Right renal pelvis (tissue), 4 donors: ENCODE measurements around the gene PIP5KL1. TPM values are rescaled to one million over a fixed set of nuclear protein-coding genes. Genes with fewer than 3 reads are reported as not detected.

Experiments
- DNase-seq, 4 donors: peaks; one replicate each; pipeline ENCODE4 v3.0.0-alpha.2; 2013; ENCODE audit warnings: low read depth in 4 of 4, low spot score in 3 of 4, missing footprints in 1 of 4
- polyA plus RNA-seq, 4 donors: library from polyadenylated mRNA; unstranded; fragments of 120-200 nt; gene quantifications; one replicate each; pipeline ENCODE4 v1.2.1, GENCODE V29; 2013; ENCODE audit not compliant: insufficient read length in 4 of 4

Gene PIP5KL1
- polyA plus RNA-seq, 4 donors: 1.0 to 2.3 (median 2.1) TPM

DNA sequence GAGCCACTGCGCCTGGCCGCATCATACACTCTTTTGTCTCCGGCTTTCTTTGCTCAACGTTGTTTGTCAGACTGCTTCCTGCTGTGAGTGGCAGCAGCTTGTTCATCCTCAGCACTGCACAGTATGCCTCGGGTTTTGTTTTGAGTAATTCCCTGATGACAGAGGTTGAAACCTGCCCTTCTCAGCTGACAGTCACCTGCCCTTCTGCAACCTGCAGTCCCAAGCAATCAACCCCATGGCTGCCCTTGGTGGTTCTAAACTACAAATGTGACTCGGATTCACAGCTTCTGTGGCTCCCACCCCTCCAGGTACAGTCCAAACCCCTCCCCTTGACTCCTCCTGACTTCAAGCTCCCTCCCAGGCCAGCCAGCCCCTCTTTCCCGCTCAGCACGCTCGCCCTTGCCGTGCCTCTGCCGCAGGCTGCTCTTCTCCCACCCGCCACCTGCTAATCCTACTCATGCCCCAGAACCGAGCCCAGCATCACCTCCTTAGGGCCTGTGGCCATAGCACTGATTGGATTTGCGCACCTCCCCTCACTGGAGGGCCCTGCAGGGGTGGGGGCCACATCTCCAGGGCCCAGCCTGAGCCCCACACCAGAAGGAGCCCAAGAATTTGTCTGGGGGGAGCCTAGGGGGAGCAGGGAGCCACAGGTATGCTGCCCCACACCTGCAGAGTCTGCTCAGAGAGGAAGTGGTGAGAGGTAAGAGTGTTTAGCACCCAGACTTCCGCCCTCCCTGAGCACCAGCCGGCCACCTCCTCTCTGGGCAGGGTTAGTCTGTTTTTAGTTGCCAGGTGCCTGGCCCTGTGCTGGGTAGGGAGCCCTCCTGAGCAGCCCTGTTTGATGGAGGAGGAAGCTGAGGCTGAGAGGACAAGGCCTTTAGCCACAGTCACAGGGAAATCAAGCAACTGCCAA, 40.1 kb upstream of the PIP5KL1 start:
- no peak for DNase-seq

DNA sequence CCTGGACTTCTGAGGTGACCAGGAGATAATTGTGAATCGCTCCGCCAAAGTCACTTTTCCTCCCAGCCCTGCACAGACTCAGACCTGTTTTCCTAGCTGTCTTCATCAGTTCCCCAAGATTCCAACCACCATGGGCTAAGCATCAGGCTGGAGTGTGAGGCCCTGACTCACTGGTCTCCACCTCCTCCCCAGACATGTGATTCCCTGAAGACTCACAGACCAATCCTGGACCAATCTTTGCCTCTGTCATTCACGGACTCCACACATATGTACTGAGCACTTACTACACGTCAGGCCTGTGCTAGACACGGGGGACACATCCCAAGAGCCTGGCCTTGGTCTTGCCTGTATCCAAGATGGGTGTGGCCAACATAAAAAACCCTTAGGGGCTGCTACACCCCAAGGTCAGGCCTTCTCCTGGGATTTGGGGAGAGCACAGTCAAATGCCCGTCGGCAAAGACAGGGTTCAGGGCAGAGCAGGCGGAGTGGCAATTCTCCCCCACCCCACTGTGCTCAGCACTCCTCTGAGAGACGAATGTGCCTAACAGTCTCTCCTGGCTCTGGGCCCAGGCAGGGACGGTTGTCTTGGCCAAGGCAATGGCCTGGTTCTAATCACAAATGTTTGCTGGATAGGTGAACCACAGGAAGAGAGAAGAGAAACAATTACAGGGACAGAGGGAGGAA, 38.3 kb upstream of the PIP5KL1 start:
- no peak for DNase-seq

DNA sequence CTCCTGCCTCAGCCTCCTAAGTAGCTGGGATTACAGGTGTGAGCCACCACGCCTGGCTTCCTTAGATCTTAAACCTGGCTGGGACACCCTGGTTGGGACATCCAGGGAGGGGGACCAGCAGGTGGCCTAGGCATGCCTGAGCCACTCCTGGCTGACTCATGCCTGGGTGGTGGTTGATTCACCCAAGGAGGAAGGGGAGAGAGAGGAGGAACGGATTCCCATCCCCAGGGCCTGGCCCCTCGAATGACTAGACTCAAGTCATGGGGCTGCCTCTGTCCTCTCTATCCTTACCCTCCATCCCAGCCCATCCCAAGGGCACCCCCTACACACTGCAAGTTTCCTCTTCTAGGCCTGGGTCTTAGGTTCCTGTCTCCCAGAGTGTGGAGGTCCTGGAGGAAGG, 37.5 kb upstream of the PIP5KL1 start:
- no peak for DNase-seq

DNA sequence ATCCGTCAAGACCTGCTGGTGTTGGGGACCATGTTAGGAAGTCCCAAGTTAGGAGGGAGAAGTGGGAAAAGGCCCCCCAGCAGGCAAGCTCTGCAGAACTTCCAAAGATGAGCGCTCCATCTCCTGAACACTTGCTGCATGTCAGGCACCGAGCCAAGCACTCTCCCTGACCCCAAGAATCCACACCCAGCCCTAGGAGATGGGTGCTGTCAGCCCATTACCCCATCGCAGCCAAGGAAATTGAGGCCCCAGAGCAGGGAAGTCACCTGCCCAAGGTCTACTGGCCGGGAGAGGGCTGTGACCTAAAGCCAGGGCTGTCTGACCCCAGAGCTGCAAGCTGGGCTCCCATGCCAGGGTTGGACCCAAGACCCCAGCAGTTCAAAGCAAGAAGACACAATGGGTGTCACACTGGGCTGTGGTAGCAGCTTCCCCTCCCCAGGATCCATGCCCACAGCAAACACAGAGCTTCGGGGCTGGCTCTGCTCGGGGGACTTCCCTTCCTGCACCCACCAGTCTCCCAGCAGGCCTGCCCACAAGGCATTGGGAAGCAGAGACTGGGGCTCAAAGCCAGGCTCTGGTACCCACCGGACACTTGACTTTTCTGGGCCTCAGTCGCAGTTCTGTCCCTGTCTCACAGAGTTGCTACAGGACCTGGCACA, 36.7 kb upstream of the PIP5KL1 start:
- no peak for DNase-seq

DNA sequence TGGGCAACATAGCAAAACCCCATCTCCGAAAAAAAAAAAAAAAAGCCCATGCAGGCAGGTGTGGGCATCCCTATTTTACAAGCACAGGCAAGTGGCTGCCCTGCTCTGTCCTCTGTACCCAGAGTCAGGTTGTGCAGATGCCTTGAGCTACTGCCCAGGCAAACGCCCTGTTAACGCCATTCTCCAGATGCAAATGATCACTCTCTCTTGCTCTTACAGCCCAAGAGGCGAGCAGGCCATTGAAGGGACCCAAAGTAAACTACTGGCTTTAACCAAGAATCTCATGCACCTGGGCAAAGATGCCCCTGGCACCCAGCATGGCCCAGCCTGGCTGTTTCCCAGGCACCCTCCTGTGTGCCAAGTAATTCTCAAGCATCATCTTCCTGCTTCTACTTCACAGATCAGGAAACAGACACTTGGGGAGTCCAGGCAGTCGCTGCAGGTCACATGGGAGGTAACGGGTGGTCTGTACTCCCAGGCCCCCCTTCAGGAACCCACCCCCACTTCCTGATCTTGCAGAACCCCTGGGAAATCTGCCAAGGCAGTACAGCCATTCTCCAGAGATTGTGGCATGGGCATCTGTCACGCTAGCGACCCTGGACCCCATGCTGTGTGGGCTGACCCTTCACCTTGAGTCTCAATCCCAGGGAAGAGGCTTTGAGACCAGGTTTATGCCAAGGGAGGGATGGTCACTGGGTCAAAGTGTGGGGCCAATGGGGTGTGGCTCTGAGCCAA, 36.0 kb upstream of the PIP5KL1 start:
- no peak for DNase-seq

DNA sequence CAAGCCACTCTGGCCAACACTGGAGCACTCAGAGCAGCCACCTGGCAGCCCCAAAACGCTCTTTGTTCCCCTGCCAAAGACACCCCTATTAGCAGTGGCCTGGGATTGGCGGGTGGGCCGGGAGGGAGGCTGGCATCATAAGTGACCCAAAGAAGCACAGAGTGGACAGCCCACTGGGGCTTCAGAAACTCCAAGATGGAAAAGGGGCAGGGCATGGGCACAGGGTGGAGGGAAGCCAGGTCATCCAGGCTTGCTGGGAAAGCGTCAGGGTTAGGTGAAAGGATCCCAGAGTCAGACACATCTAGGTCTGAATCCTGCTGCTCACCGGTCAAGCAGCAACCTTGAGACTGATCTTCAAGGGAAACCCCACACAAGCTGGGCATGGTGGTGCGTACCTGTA, 35.4 kb upstream of the PIP5KL1 start:
- DNase-seq: no peak

DNA sequence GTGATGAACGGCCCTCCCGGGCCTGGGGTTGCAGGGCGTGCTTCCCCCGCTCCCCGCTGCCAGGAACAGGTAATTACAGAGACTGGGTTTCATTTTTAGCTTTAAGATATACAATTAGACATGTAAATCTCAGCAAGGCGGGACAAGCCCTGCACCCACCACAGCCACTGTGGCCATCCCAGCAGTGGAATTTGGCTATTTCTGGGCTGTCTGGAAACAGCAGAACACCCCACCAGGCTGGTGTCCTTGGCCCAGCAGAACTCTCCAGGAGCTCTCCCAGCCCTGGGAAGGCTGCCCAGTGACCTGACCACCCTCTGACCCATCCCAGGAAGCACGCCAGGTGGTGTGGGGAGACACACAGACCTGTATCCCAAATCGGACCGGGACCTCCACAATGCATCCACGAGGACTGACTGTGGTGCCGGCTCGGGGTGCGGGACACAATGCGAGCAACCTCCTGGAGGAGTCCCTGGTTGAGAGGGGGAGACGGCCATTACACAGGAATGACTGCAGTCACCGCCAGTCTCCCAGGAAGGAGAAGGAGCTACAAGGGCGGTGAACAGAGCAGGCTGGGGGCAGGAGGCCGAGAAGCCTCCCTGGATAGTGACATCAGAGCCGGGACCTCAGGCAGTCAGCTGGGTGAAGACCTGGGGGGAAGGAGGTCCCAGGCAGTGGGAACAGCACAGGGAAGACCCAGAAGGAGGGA, 32.9 kb upstream of the PIP5KL1 start:
- no peak for DNase-seq

DNA sequence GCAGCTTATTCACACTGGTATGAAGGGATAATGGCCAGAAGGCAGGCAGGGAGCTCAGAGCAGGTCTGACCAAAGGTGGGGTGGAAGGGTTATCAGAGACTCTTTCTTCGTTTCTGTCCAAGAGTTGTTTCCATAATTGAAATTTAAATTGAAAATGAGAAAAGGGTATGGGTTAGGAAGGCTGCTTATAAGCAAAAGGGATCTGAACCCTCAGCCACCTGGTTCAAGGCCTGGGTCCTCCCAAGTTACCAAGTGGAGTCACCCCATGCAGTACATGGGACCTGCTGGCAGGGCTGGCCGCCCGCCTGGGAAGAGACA, 32.4 kb upstream of the PIP5KL1 start:
- no peak for DNase-seq

DNA sequence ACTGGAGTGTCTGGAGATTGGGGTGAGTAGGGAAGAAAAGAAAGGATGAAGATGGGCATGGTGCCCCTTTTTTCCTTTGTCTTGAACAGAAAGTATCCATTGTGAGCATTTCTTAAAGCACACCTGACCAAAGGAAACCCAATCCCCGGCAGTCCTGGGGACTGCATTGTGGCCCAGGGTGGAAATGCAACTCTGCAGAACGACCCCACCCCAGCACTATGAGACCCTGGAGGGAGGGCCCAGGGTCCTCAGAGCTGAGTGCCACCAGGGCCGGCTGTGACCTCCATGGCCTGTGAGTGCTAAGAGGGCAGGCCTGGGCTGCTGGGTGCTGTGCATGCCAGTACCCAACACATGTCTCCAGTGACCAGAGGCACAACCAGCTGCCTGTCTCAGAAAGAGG, 31.7 kb upstream of the PIP5KL1 start:
- no peak for DNase-seq

DNA sequence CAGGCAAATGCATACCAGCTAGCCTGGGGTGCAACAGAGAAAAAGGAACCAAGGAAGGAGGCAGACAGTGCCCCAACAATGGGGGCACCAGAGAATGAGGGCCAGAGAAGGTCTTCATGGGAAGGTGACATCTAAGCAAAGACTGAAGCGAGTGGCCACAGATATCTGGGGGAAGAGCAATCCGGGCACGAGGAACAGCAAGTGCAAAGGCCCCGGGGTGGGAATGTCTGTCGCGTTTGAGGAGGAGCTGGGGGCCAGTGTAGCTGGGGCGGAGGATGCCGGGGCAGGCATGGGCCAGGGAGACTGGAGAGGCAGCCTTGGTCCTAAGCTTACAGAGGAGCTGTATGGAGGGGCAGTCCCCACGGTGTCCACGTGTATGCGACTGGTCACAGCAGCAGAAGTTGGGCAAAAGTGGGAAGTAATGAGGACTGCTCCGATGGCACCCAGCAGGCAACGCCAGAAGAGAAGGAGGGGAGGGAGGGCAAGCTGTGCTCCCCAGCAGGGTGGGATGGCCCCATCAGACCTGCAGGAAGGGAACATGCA, 31.1 kb upstream of the PIP5KL1 start:
- no peak for DNase-seq

DNA sequence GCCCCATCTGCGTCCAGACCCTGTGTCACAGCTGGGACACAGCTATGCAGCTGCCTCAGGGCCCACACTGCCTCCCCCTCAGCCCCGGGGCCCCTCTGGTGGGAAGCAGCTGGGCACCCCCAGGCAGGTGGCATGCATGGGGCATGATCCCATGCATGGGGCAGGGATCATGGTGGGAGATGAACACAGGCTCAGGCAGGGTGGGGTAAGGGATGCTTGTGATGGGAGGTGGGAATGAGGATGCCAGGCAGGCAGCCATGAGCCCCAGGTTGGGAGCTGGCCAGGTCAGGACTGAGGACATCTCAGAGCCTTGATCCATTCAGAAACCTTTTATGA, 30.5 kb upstream of the PIP5KL1 start:
- DNase-seq: no peak

DNA sequence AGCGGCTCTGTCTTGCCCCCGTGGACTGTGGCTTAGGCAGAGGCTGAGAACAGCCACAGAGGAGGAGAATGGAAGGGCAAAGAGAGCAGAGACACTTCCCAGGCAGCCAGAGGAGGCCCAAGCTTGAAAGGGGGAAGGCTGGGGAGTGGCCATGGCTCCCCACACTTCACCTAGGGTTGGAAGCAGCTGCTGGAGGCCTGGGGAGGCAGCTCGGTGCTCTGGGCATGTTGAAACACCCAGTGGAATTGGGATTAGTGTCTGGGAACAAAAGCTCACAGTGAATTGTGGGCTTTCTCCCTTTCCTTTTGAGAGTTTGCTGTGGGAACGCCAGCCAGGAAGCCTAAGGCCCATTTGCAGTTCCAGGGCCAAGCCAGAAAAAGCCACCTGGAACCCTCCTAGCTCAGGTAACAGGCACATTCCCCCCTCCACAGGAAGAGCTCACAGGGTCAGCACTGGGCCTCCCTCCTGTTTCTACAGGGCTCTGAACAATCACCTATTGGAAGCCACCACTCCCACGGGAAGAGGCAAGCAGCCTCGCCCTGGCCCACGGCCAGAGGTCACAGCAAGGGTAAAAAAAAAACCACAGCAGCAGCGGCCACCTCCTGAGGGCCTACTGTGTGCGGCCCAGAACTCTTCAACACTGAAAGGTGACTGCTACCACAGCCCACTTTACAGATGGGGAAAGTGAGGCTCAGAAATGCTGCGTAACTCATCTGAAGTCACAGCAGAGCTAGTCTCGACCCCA, 30.0 kb upstream of the PIP5KL1 start:
- DNase-seq: no peak

DNA sequence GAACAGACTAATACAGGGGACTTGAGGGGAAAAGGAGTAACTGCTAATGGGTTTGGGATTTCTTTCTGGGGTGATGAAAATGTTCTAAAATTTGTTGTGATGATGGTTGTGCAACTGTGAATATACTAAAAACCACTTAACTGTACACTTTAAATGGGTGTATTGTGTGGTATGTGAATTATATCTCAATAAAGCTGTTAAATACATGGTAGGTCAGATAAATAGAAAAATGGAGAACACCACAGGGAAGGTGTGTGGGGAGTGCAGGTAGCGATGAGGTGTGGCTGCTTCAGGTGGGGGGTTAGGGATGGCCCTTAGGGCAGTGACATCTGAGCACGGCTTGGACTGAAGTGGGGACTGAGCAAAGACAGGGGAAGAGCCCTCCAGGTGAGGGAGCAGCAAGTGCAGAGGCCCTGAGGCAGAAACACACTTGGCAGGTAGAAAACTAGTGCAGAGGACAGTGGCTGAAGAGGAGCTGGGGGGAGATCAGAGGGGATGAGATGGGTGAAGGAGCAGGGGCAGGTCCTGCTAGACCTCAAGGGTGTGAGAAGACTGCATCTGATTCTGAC, 29.3 kb upstream of the PIP5KL1 start:
- DNase-seq: no peak

DNA sequence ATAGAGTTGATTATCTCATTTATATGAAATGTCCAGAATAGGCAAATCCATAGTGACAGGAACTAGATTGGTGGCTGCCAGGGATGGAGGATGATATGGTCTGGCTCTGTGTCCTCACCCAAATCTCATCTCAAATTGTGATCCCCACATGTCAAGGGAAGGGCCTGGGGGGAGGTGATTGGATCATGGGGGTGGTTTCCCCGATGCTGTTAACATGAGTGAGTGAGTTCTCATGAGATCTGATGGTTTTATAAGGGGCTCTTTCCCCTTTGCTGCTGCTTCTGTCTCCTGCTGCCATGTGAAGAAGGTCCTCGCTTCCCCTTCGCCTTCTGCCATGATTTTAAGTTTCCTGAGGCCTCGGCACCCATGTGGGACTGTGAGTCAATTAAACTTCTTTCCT, 28.8 kb upstream of the PIP5KL1 start:
- DNase-seq: no peak

DNA sequence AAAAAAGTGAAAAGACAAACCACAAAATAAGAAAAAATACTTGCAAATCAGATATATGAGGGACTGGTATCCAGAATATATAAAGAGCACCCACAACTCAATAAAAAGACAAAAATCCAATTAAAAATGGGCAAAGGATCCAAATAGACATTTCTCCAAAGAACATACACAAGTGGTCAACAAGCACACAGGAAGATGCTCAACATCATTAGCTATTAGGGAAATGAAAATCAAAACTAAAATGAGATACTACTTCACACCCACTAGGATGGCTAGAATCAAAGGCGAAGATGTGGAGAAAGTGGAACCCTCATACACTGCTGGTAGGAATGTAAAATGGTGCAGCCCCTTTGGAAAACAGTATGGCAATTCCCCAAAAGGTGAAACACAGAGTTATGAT, 28.2 kb upstream of the PIP5KL1 start:
- DNase-seq: no peak

DNA sequence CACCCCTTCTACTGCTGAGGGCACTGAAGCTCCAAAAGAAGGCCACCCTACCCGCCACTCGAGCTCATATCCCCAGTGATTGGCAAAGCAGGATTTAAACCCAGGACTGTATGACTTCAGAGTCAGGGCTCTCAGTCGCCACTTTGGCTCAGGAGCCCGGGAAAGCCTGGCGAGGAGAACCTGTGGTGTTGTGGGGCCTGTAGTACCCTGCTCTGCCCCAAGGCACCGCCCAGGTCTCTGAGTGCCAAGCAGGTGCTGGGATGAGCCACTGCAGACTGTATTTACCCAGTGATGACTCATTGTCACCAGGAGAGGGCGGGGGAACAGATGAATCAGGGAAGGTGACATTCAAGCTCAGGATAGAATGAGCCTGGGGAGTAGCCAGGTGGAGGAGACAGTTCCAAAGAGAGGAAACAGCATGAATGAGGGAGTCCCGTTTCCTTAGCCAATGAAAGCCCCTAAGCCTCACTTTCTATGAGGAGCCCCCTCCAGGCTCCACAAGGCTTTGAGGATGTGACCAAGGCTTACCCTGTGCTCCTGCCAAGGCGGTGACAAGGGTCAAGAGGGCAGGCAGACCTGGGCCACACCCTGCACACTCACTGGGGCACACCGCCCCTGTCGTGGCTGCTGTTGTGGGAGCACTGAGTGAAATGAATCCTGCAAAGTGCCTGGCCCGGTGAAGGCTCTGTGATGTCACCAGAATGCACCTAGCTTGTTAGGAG, 24.9 kb upstream of the PIP5KL1 start:
- DNase-seq: no peak

DNA sequence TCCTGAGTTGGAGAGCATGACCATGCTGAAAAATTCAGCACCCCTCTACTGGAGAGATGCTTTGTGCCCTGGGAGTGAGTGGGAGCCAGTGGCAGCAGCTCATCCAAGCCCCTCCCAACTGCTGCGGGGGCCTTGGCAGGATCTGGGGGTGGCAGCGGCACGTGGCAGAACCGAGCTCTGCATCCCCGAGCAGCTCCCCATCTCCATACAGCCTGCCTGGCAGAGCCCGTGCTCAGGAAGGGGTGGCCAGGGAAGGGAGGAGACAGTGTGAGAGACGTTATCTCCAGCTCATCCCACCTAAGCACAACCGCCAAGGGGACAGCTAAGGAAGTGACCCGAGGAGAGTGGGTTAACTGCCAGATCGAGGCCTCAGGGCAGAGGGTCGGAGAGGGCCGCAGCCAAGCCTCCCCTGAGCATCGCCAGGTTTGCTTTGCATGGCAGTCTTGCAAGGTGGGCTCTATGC, 24.3 kb upstream of the PIP5KL1 start:
- no peak for DNase-seq

DNA sequence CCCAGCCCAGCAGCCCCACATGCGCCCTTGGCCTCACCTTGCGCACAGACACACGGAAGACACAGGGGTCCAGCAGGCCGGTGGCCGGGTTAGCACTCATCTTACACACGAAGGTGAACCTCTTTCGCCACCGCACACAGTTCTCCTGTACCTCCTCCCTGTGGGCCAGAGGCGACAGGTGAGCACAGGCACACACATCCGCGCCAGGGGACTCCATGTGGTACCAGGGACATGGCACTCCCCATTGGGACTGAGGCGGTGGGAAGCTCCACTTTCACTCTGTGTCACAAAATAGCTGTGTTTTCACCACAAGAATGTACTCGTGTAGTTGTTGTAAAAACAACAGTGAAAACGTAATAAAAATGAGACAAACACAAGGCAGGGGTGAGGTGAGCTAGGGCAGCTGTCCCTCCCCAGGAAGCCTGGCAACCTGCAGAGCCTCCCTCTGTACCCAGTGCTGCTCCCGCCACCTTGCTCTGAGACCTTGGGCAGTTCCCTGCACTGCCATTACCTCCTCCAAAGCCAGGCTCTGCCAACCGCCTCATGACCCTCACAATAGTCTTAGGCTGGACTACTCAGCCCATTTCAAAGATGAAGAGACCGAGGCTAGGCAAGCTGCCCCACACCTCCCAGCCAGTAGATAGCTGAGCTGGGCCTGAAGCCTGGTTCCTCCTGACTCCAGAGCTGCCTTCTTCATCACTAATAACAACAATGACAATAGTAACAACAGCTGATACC, 23.4 kb upstream of the PIP5KL1 start:
- no peak for DNase-seq
